ENCODE measurements around the gene SBNO1. TPM values are rescaled to one million over a fixed set of nuclear protein-coding genes. Genes with fewer than 3 reads are reported as not detected.

The SBNO1 gene
- total RNA-seq, 6 experiments from 2014 or later, result 11.5 to 15.7 (median 13.2) TPM

- intact Hi-C loops (cut with DNase I), result no loop called here
- ATAC-seq (peak; percentile 78 to 88 (median 79)), DNase-seq (peak; percentile 79 to 84 (median 82))
- TF ChIP-seq CTCF (IDR thresholded peaks at IDR 0.05), result peak; percentile 24 to 72 (median 52)
- TF ChIP-seq POLR2A (IDR thresholded peaks at IDR 0.05), result no peak
- Histone ChIP-seq H3K27me3 (no peaks in the 10 kb centered on the region), H3K4me1 (peaks cover 0 to 9% (median 3%) of the 10 kb centered on the region in 4 donors), H3K36me3 (peaks cover 0 to under 1% (median 0%) of the 10 kb centered on the region in 4 donors), H3K9me3 (no peaks in the 10 kb centered on the region), H3K4me3 (peak overlapping the region; percentile 60 to 73 (median 71)), H3K27ac (peak overlapping the region in 1 of 3 donors; percentile 63)
- no CpG with 5 or more reads among the region's 108 CpGs for WGBS (ENCODE audit: insufficient coverage, low coverage, low lambda C conversion rate, missing lambda C conversion rate)
Measured at GRCh38 chr12:123271001-123271668, 93.5 kb downstream of the SBNO1 start.

DNA sequence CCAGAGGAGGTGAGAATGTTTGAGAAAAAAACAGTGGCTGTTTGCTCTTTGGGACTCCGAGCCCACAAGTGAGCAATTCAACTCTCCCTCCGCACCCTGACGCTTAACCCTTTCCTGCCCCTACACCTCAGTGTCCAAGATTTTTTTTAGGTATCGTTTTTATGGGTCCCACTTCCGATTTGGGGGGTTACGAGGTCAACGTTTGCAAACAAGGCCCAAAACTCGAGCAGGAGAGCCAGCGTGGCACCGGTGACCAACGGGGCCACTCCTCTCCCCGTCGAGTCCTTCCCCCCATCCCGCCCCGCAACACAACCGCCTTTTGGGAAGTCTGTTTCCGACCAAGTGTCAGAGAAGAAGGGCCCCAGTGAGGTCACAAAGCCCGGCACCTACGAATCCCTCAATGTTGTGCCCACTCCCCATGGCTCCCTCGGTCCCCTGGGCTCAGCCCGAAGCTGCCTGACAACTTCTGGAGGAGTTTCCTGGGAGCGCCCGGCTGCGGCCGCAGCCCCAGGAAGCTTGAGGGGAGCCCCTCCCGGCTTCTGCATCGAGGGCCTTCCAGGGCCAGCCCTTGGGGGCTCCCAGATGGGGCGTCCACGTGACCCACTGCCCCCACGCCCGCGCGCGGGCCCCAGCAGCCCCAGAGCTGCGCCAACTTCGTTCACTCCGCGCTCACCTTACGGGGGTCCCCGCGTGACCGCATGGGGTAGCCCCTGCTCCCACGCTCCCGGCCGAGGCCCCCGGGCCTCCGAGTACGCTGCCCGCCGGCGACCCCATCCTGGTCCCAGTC is 94.2 kb downstream of the SBNO1 start:
- peak overlapping the region; percentile 60 to 73 (median 71) for H3K4me3 ChIP-seq
- peak in 1 of 4 donors; percentile 3 for ATAC-seq
- no peak for TF ChIP-seq CTCF (IDR thresholded peaks at IDR 0.05)
- TF ChIP-seq POLR2A (IDR thresholded peaks at IDR 0.05), result no peak
- intact Hi-C loops (cut with DNase I), result no loop called here
- peaks cover 0 to 9% (median 3%) of the 10 kb centered on the region in 4 donors for H3K4me1 ChIP-seq
- no peaks in the 10 kb centered on the region for H3K27me3 ChIP-seq
- no peaks in the 10 kb centered on the region for H3K9me3 ChIP-seq
- peak in 2 of 3 donors; percentile 33 to 59 for DNase-seq
- under 1% methylated on average over 20 of the region's 51 CpGs for WGBS (ENCODE audit: insufficient coverage, low coverage, low lambda C conversion rate, missing lambda C conversion rate)
- peak overlapping the region; percentile 10 to 63 (median 60) for H3K27ac ChIP-seq
- H3K36me3 ChIP-seq, result peaks cover 0 to 2% (median 0%) of the 10 kb centered on the region in 4 donors

DNA sequence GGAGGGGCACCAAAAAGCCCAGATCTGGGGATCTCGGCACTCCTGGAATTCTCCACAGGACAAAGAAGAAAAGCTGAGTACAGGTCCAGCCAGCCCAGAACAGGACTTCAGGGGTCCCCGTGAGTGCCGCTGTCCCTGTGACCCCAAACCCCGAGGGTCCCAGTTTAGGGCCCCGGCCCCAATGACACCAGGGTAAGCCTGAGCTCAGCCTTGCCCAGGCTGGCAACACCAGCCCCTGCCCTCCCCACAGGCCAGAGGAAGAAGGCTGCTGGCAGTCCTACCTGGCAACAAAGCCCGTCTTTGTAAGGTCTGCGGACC is 94.8 kb downstream of the SBNO1 start:
- DNase-seq, result no peak
- Histone ChIP-seq H3K27me3 (no peaks in the 10 kb centered on the region), H3K27ac (peak overlapping the region in 2 of 3 donors; percentile 7 to 60), H3K9me3 (no peaks in the 10 kb centered on the region), H3K36me3 (peaks cover 0 to 2% (median 0%) of the 10 kb centered on the region in 4 donors), H3K4me1 (peaks cover 0 to 9% (median 3%) of the 10 kb centered on the region in 4 donors), H3K4me3 (peak overlapping the region; percentile 60 to 73 (median 71))
- TF ChIP-seq POLR2A (IDR thresholded peaks at IDR 0.05) (no peak), CTCF (IDR thresholded peaks at IDR 0.05) (no peak)
- ATAC-seq, result peak in 1 of 4 donors; percentile 4
- 0% methylated on average over 2 of the region's 7 CpGs for WGBS (ENCODE audit: insufficient coverage, low coverage, low lambda C conversion rate, missing lambda C conversion rate)
- intact Hi-C loops (cut with DNase I), result no loop called here

- TF ChIP-seq CTCF (IDR thresholded peaks at IDR 0.05) (peak in 1 of 4 donors; percentile 6), POLR2A (IDR thresholded peaks at IDR 0.05) (no peak)
- Histone ChIP-seq H3K4me1 (peaks cover 0 to 9% (median 3%) of the 10 kb centered on the region in 4 donors), H3K9me3 (no peaks in the 10 kb centered on the region), H3K27ac (peak overlapping the region in 2 of 3 donors; percentile 7 to 60), H3K27me3 (no peaks in the 10 kb centered on the region), H3K4me3 (peak overlapping the region; percentile 60 to 73 (median 71)), H3K36me3 (peaks cover 0 to 2% (median 0%) of the 10 kb centered on the region in 4 donors)
- intact Hi-C loops (cut with DNase I), result no loop called here
- WGBS (ENCODE audit: insufficient coverage, low coverage, low lambda C conversion rate, missing lambda C conversion rate), result 62% methylated on average over 10 of the region's 32 CpGs
- DNase-seq (peak; percentile 60 to 72 (median 69)), ATAC-seq (peak; percentile 42 to 61 (median 49))
Measured at GRCh38 chr12:123269395-123269892, 95.2 kb downstream of the SBNO1 start.

Measured in right lobe of liver (tissue), 6 donors.